Activated naive CD8-positive, alpha-beta T cell treated with anti-CD3 and anti-CD28 coated beads, Interleukin-2, amount 10 ng/mL, durations not matched to agents 7 days and 5 days (primary cell): ENCODE measurements around the gene WNK1. TPM values are rescaled to one million over a fixed set of nuclear protein-coding genes. Genes with fewer than 3 reads are reported as not detected.
"Not testable (repeated sequence)": the region's sequence is repeated elsewhere in the genome, so short reads cannot be mapped to it uniquely, and the experiment has no call there.

ENCODE experiments used
- ATAC-seq: fragments of 150-1000 bp; cut with Tn5 transposase; one replicate; pipeline ENCODE4 v1.10.0; 2021; ENCODE audit warnings: low read depth, moderate library complexity
- POLR2A ChIA-PET: fragments of 350-600 bp; sonication (Branson Sonifier 250); formaldehyde crosslinking; loops from one replicate; lab custom pipeline; 2021; ENCODE audit warnings: antibody characterized with exemption; lab: Charles Lee
- DNase-seq: peaks from one replicate; pipeline ENCODE4 v3.0.0; 2021
- H3K27ac Mint-ChIP-seq: one replicate; pipeline ENCODE4 v1.8.0; 2022; ENCODE audit warnings: mild to moderate bottlenecking, mixed read lengths
- H3K27me3 Mint-ChIP-seq: one replicate; pipeline ENCODE4 v1.8.0; 2022; ENCODE audit warnings: mild to moderate bottlenecking, moderate library complexity, mixed read lengths
- H3K36me3 Mint-ChIP-seq: one replicate; pipeline ENCODE4 v1.8.0; 2021; ENCODE audit warnings: mild to moderate bottlenecking, mixed read lengths
- H3K4me1 Mint-ChIP-seq: one replicate; pipeline ENCODE4 v1.8.0; 2021; ENCODE audit warnings: mixed read lengths
- H3K4me3 Mint-ChIP-seq: one replicate; pipeline ENCODE4 v1.8.0; 2022; ENCODE audit warnings: mild to moderate bottlenecking, moderate library complexity, mixed read lengths
- H3K9me3 Mint-ChIP-seq: one replicate; pipeline ENCODE4 v1.8.0; 2021; ENCODE audit warnings: mixed read lengths
- total RNA-seq, 2 experiments: library from RNA; stranded (reverse); gene quantifications; one replicate each; pipeline ENCODE4 v1.2.3, GENCODE V29; 2021

The WNK1 gene
- total RNA-seq = 100 to 1,000 TPM; 201 to 204 TPM

GRCh38 chr12:751999-752694 lies at the start of gene WNK1:
TSS of gene WNK1 (plus strand) at chr12:752579. CDS start at chr12:753566, 987 bp downstream.
- H3K4me3 Mint-ChIP-seq = peak within 1 kb of the TSS; percentile 91
- peaks cover 28% of the 10 kb centered on the region for H3K36me3 Mint-ChIP-seq
- H3K9me3 Mint-ChIP-seq = no peaks in the 10 kb centered on the region
- peak; percentile 69 for ATAC-seq
- POLR2A ChIA-PET = interaction anchor here (0.7 to 6.1 kb wide), 33 partner anchors 9 to 850 kb away, joined by 3 to 87 read pairs (median 8); partner anchors contain the start of genes FBXL14, NINJ2 and RAD52
- no peaks in the 10 kb centered on the region for H3K27me3 Mint-ChIP-seq
- DNase-seq = peak; percentile 96
- H3K4me1 Mint-ChIP-seq = peaks cover 28% of the 10 kb centered on the region
- peak within 1 kb of the TSS; percentile 88 for H3K27ac Mint-ChIP-seq

DNA sequence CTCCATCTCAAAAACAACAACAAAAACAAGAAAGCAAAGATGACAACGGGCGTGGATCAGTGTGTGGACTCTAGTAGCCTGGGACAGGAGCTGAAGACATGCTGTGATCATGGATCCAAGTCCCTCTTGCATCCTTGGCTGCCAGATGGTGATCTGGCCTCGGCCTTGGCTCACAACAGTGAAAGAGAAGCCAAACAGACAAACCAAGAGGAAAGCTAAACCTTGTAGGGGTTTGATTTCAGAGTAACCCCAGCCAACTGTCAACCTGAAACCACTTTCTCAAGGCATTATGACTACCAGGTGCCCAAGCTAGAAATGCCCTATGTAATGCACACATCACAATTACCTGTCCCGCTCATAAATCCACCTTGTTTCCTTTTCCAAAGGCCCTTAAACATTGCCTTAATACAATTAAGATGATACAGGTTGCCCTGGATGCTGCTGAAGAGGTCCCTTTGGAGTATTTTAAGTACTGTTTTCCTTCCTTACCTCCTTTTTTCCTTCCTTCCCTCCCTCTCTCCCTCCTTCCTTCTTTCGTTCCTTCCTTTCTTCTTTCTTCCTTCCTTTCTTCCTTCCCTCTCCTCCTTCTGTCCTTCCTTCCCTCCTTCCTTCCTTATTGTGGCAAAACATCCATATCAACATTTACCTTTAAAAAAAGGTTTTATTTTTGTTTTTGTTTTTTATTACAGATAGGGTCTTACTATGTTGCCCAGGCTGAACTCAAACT lies 47.7 kb upstream of the WNK1 start:
- H3K36me3 Mint-ChIP-seq = peaks cover 5% of the 10 kb centered on the region
- no peak for ATAC-seq
- POLR2A ChIA-PET = no interaction called here

GRCh38 chr12:708084-708483 lies 44.3 kb upstream of the WNK1 start:
- H3K4me3 Mint-ChIP-seq, H3K36me3 Mint-ChIP-seq, ATAC-seq, POLR2A ChIA-PET, DNase-seq, H3K27ac Mint-ChIP-seq, H3K9me3 Mint-ChIP-seq, H3K27me3 Mint-ChIP-seq: not testable (repeated sequence)
- peaks cover 16% of the 10 kb centered on the region for H3K4me1 Mint-ChIP-seq

More for the DNA sequence above, 47.7 kb upstream of the WNK1 start:
- Mint-ChIP-seq H3K4me3 (no peak overlapping the region), H3K27ac (no peak overlapping the region), H3K27me3 (no peaks in the 10 kb centered on the region), H3K9me3 (peaks cover 7% of the 10 kb centered on the region), H3K4me1 (peaks cover 10% of the 10 kb centered on the region)
- DNase-seq = no peak

DNA sequence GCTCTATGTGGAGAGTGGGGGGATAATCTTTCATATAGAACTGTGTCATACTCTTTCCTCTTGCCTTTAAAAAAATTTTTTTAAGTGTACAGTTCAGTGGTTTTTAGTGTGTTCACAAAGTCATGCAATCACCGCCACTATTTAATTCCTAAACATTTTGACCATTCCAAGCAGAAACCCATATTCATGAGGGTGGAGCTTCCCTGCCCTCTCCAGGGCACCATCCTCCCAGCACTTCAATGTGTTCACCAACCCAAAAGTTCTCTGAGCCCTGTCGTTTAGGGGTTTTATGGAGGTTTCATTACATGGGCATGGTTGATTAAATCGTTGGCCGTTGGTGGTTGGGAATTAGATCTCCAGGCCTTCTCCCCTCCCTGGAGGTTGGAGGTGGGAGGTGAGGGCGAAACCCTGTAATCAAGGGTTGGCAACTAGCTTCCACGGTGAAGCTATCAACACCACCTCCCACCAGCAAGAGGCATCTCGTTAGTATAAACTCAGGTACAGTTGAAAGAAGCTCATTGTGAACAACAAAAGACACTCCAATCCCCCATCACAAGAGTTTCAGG lies 42.8 kb upstream of the WNK1 start:
- H3K36me3 Mint-ChIP-seq = peaks cover 3% of the 10 kb centered on the region
- POLR2A ChIA-PET = interaction anchor here (1.2 kb wide), 1 partner anchor 19 kb away, joined by 4 read pairs; no protein-coding TSS in a partner anchor

GRCh38 chr12:712172-712863 lies 40.1 kb upstream of the WNK1 start:
- Mint-ChIP-seq H3K27me3 (no peaks in the 10 kb centered on the region), H3K4me3 (no peak overlapping the region), H3K4me1 (peaks cover 17% of the 10 kb centered on the region), H3K9me3 (peaks cover 4% of the 10 kb centered on the region), H3K36me3 (peaks cover 3% of the 10 kb centered on the region), H3K27ac (peak overlapping the region; percentile 6)
- DNase-seq = no peak
- POLR2A ChIA-PET = interaction anchor here (0.7 to 2.3 kb wide), 7 partner anchors 11 to 169 kb away, joined by 4 to 10 read pairs (median 4); partner anchors contain the start of gene WNK1
- ATAC-seq = no peak

More for the DNA sequence above, 42.8 kb upstream of the WNK1 start:
- no peak for ATAC-seq
- Mint-ChIP-seq H3K27me3 (no peaks in the 10 kb centered on the region), H3K4me1 (peaks cover 15% of the 10 kb centered on the region), H3K9me3 (peaks cover 5% of the 10 kb centered on the region), H3K4me3 (no peak overlapping the region), H3K27ac (no peak overlapping the region)
- no peak for DNase-seq

- ATAC-seq (no peak), DNase-seq (no peak)
- no peak overlapping the region for H3K4me3 Mint-ChIP-seq
- peaks cover 2% of the 10 kb centered on the region for H3K36me3 Mint-ChIP-seq
- H3K27ac Mint-ChIP-seq = no peak overlapping the region
- peaks cover 17% of the 10 kb centered on the region for H3K4me1 Mint-ChIP-seq
- H3K9me3 Mint-ChIP-seq = peaks cover 2% of the 10 kb centered on the region
- POLR2A ChIA-PET = interaction anchor here (0.7 to 2.3 kb wide), 4 partner anchors 10 to 168 kb away, joined by 4 to 10 read pairs (median 4); partner anchors contain the start of gene WNK1
- H3K27me3 Mint-ChIP-seq = no peaks in the 10 kb centered on the region
Measured at GRCh38 chr12:713281-713875, 39.0 kb upstream of the WNK1 start.

GRCh38 chr12:716506-716905 lies 35.9 kb upstream of the WNK1 start:
- Mint-ChIP-seq H3K9me3 (peaks cover 6% of the 10 kb centered on the region), H3K27ac (no peak overlapping the region), H3K4me3 (no peak overlapping the region), H3K4me1 (peaks cover 32% of the 10 kb centered on the region), H3K36me3 (peaks cover 11% of the 10 kb centered on the region), H3K27me3 (no peaks in the 10 kb centered on the region)
- ATAC-seq (no peak), DNase-seq (no peak)
- POLR2A ChIA-PET = no interaction called here

DNA sequence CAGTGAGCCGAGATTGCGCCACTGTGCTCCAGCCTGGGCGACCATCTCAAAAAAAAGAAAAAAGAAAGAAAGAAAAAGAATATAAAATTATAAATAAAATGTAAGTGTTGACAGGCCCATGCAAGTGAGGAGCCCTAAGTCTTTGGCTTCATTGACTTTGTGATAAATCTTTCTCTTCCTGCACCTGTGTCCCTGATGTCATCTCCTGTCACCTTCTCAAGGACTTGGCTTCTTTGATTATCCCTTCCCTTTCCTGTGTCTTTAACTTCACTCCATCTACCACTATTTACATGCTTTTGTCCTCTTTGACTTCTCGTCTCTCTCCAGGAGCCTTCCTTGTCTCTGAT lies 33.6 kb upstream of the WNK1 start:
- H3K9me3 Mint-ChIP-seq = peaks cover 6% of the 10 kb centered on the region
- H3K27ac Mint-ChIP-seq = peak overlapping the region; percentile 78
- H3K4me1 Mint-ChIP-seq = peaks cover 31% of the 10 kb centered on the region
- H3K36me3 Mint-ChIP-seq = peaks cover 11% of the 10 kb centered on the region
- H3K4me3 Mint-ChIP-seq = peak overlapping the region; percentile 64
- POLR2A ChIA-PET = interaction anchor here (2.1 kb wide), 1 partner anchor 9 kb away, joined by 6 read pairs; no protein-coding TSS in a partner anchor
- DNase-seq (no peak), ATAC-seq (no peak)
- H3K27me3 Mint-ChIP-seq = no peaks in the 10 kb centered on the region

- no peak overlapping the region for H3K4me3 Mint-ChIP-seq
- H3K9me3 Mint-ChIP-seq = peaks cover 6% of the 10 kb centered on the region
- H3K4me1 Mint-ChIP-seq = peaks cover 41% of the 10 kb centered on the region
- ATAC-seq (no peak), DNase-seq (no peak)
- peak overlapping the region; percentile 57 for H3K27ac Mint-ChIP-seq
- no peaks in the 10 kb centered on the region for H3K27me3 Mint-ChIP-seq
- POLR2A ChIA-PET = interaction anchor here (0.6 to 1.2 kb wide), 2 partner anchors 31 kb away, joined by 5 to 6 read pairs; partner anchors contain the start of gene WNK1
- peaks cover 14% of the 10 kb centered on the region for H3K36me3 Mint-ChIP-seq
Measured at GRCh38 chr12:720231-720941, 32.0 kb upstream of the WNK1 start.

DNA sequence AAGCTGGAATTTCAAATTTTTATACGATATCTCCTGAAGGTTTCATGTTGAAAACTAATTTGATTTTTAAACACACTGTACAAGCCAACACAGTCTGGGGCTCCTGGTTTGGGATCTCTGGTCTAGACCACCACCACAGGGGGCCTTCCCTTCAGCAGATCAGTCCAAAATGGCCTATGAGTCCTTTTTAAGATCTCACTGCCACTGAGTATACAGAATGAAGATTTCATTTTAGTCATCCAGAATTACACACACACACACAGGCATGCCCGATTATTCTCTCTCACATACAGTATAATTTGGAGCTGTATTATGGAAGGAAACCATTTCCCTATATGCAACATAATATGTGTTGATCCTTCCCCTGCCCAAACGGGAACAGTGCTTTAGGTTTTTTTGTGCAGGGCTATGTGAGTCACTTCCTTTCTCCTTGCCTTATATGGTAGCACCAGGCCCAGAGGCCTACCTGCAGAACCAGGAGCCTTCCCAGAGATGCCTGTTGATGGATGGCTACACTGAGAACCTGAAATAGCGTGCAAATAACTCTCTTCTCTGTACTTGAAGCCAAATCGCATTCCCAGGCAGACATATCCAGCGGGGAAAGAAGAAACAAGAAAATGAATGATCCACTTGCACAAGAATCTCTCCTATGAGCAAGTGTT lies 28.1 kb upstream of the WNK1 start:
- peaks cover 59% of the 10 kb centered on the region for H3K4me1 Mint-ChIP-seq
- peaks cover 23% of the 10 kb centered on the region for H3K36me3 Mint-ChIP-seq
- H3K9me3 Mint-ChIP-seq = peaks cover 6% of the 10 kb centered on the region
- peak overlapping the region; percentile 77 for H3K27ac Mint-ChIP-seq
- POLR2A ChIA-PET = interaction anchor here (1.8 to 3.4 kb wide), 2 partner anchors 27 to 39 kb away, joined by 7 to 16 read pairs; no protein-coding TSS in a partner anchor
- H3K27me3 Mint-ChIP-seq = no peaks in the 10 kb centered on the region
- H3K4me3 Mint-ChIP-seq = peak overlapping the region; percentile 59
- ATAC-seq (peak; percentile 77), DNase-seq (no peak)

DNA sequence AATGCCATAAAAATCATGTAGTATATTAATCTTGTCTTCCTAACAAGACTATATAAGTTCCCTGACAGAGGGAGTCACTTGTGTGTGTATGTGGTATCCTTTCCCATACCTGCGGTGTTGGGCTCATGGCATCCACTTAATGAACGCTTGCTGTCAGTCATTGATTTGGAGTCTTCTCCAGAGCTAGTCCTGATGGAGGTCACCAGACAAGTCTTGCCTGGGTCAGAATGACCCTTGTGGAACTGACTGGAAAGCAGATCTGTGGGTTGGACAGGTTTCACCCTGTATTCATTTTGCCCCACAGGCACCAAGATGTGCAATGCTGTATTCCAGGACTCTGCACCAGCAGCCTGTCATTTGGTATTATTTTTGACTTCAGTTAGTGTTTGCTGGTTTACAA lies 27.3 kb upstream of the WNK1 start:
- Mint-ChIP-seq H3K4me3 (no peak overlapping the region), H3K4me1 (peaks cover 61% of the 10 kb centered on the region), H3K9me3 (peaks cover 6% of the 10 kb centered on the region), H3K36me3 (peaks cover 25% of the 10 kb centered on the region), H3K27ac (no peak overlapping the region), H3K27me3 (no peaks in the 10 kb centered on the region)
- DNase-seq (no peak), ATAC-seq (no peak)
- POLR2A ChIA-PET = interaction anchor here (3.4 kb wide), 1 partner anchor 26 kb away, joined by 16 read pairs; no protein-coding TSS in a partner anchor
